Measurements from ENCODE around the gene FHL3.

- no peak for TF ChIP-seq CTCF (IDR thresholded peaks at IDR 0.05 in 8 of 11, conservative IDR thresholded peaks at IDR 0.05 in 3 of 11)
- TF ChIP-seq POLR2AphosphoS5 (IDR thresholded peaks at IDR 0.05): no peak
Measured at GRCh38 chr1:38051079-38051543, 45.8 kb upstream of the FHL3 start.

All from spleen (tissue), 7 donors.